OCI-LY7 (cell line): ENCODE measurements around the gene FAM120B. TPM values are rescaled to one million over a fixed set of nuclear protein-coding genes. Genes with fewer than 3 reads are reported as not detected.
A peak's percentile ranks its signal among the peaks of the same experiment; 100 is the strongest.

ENCODE experiments used
- BruUV-seq: library from RNA; stranded (reverse); fragments of 400-500 nt; replicated peaks from 2 replicates; lab custom pipeline; 2021; lab: Mats Ljungman, UMichigan
- CTCF ChIA-PET: fragments of 300-600 bp; sonication (Branson Sonifier 250); formaldehyde crosslinking; loops from one replicate; lab custom pipeline; 2022; ENCODE audit warnings: antibody characterized with exemption; ENCODE audit not compliant: unreplicated experiment; lab: Charles Lee
- POLR2A ChIA-PET: fragments of 300-600 bp; sonication (Branson Sonifier 250); formaldehyde crosslinking; loops from one replicate; lab custom pipeline; 2022; ENCODE audit warnings: antibody characterized with exemption; lab: Charles Lee
- DNase-seq: peaks from one replicate; pipeline ENCODE4 v3.0.0-alpha.2; 2015; ENCODE audit warnings: low spot score
- H2AFZ ChIP-seq: fragments of 200-600 bp; sonication (generic), shearing (Covaris generic); 2 replicates; pipeline ENCODE4 v1.6.1; 2014; ENCODE audit warnings: mild to moderate bottlenecking, antibody characterized with exemption, low read length, moderate library complexity
- H3K27ac ChIP-seq: fragments of 200-600 bp; sonication (generic); 2 replicates; pipeline ENCODE4 v1.5.1; 2014; ENCODE audit warnings: mixed run types, low read depth, mild to moderate bottlenecking, moderate library complexity, low read length, inconsistent platforms; ENCODE audit not compliant: poor library complexity, severe bottlenecking
- H3K36me3 ChIP-seq: fragments of 200-600 bp; sonication (generic); 2 replicates; pipeline ENCODE4 v1.6.1; 2014; ENCODE audit warnings: mild to moderate bottlenecking, antibody characterized with exemption, low read length, moderate library complexity, mixed read lengths; ENCODE audit not compliant: insufficient read depth
- H3K4me1 ChIP-seq: fragments of 200-600 bp; sonication (generic); 2 replicates; pipeline ENCODE4 v1.5.1; 2014; ENCODE audit warnings: mild to moderate bottlenecking, low read length; ENCODE audit not compliant: insufficient read depth, poor library complexity, severe bottlenecking
- H3K4me2 ChIP-seq: fragments of 200-600 bp; sonication (generic); 2 replicates; pipeline ENCODE4 v1.6.1; 2014; ENCODE audit warnings: mild to moderate bottlenecking, low read length
- H3K4me3 ChIP-seq: fragments of 200-600 bp; sonication (generic); 2 replicates; pipeline ENCODE4 v1.5.1; 2014; ENCODE audit warnings: mild to moderate bottlenecking, low read depth, low read length; ENCODE audit not compliant: poor library complexity, severe bottlenecking
- H3K79me2 ChIP-seq: fragments of 200-600 bp; sonication (generic); 2 replicates; pipeline ENCODE4 v1.6.1; 2016; ENCODE audit warnings: low read depth, mild to moderate bottlenecking, low read length, moderate library complexity, mixed read lengths; ENCODE audit not compliant: insufficient read depth
- H3K9me2 ChIP-seq: fragments of 200-600 bp; sonication (generic); 2 replicates; pipeline ENCODE4 v1.6.1; 2016; ENCODE audit warnings: mild to moderate bottlenecking, low read length, mixed read lengths; ENCODE audit not compliant: insufficient read depth
- H3K9me3 ChIP-seq: fragments of 200-600 bp; sonication (generic); 2 replicates; pipeline ENCODE4 v1.6.1; 2014; ENCODE audit warnings: mild to moderate bottlenecking, mixed run types, low read length, mixed read lengths
- H4K20me1 ChIP-seq: fragments of 200-600 bp; sonication (generic); 2 replicates; pipeline ENCODE4 v1.6.1; 2014; ENCODE audit warnings: mild to moderate bottlenecking, antibody characterized with exemption, low read length, moderate library complexity, mixed read lengths; ENCODE audit not compliant: insufficient read depth
- EZH2phosphoT487 ChIP-seq: fragments of 200-600 bp; sonication (generic); IDR thresholded peaks from 2 replicates; pipeline ENCODE4 v1.6.1; 2018; ENCODE audit warnings: low read depth, borderline replicate concordance, mild to moderate bottlenecking, mixed run types, antibody characterized with exemption, low read length, moderate library complexity, mixed read lengths
- intact Hi-C: fragments of 100-400 bp; cut with micrococcal nuclease; formaldehyde crosslinking; loops from one replicate; pipeline ENCODE4 v1.10.0; 2022; ENCODE audit not compliant: unreplicated experiment
- total RNA-seq, 2 experiments: library from RNA; depleted of rRNA in 1 of 2; stranded (reverse); fragments of >200 nt in 1 of 2; shearing (Covaris generic) in 1 of 2; gene quantifications; 2 replicates each; pipeline ENCODE4 v1.2.3, GENCODE V29; 2014 to 2022
- TF ChIP-seq, protein P1 (sequence below): fragments of 200-600 bp; sonication (generic); conservative IDR thresholded peaks from 2 replicates; pipeline ENCODE4 v1.5.1; 2014; ENCODE audit warnings: mild to moderate bottlenecking, antibody characterized with exemption, low read length, moderate library complexity, mixed read lengths

Gene FAM120B
- total RNA-seq, 2 experiments from 2014 or later = 12.8 to 32.9 TPM

DNA sequence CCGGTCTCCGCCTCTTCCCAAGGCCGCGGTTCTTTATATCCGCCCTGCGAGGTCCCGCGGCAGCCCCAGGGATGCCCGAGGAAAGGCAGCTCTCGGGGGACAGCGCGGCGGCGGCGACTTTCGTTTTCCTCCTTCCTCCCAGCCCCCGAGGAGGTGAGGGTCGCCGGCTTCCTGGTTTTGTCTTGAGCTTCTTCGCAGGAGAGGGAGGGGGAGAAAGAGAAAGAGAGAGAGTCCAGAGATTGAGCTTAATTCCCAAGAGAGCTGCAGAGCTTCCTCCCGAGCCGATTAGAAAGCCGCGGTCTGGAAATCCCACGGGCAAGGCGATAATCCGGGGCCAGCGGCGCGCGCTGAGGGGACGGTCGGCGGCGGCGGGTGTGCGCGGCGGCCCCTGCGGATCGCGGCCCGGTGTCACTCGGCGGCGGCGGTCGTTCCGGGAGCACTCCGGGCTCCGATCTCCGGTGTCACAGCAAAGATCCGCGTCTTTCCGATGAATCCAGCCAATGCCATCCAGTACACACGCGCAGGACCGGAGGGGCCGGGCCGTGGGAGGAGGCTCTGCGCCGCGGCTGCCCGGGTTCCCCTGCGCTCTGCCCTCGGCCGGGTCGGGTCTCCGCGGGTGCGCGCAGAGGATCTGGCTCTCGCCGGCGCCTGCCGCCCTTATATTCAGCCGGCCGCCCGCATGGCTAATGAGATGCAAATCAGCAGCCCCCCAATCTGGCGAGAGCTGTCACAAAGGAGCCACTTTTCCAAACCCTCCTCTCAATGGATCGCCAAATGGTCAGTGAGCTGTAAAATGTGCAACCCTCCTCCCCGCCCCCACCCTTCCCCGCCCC lies 16.0 kb upstream of the FAM120B start, which contains the start of gene DLL1:
Gene DLL1, minus strand, starts transcription at position 783 of the 833 bp plus-strand sequence. CDS start 939 bp downstream, outside the sequence.
- Histone ChIP-seq H3K27ac (no peak within 1 kb of the TSS), H3K79me2 (no peaks in the 10 kb centered on the region), H3K9me2 (no peaks in the 10 kb centered on the region), H4K20me1 (0 out of 2 replicates have a peak, but pooled peaks cover 5% of the 10 kb centered on the region), H3K4me2 (peak within 1 kb of the TSS; percentile 26; the same call in 1 of the 2 replicates), H3K4me1 (peaks cover under 1% of the 10 kb centered on the region), H3K36me3 (no peaks in the 10 kb centered on the region), H2AFZ (no peak within 1 kb of the TSS), H3K4me3 (no peak within 1 kb of the TSS), H3K9me3 (no peaks in the 10 kb centered on the region)
- DNase-seq = no peak
- CTCF ChIA-PET = interaction anchor here (0.7 kb wide), 1 partner anchor 459 kb away, joined by 4 read pairs; no protein-coding TSS in a partner anchor
- BruUV-seq = no TSS peak
- TF ChIP-seq, protein P1, sequence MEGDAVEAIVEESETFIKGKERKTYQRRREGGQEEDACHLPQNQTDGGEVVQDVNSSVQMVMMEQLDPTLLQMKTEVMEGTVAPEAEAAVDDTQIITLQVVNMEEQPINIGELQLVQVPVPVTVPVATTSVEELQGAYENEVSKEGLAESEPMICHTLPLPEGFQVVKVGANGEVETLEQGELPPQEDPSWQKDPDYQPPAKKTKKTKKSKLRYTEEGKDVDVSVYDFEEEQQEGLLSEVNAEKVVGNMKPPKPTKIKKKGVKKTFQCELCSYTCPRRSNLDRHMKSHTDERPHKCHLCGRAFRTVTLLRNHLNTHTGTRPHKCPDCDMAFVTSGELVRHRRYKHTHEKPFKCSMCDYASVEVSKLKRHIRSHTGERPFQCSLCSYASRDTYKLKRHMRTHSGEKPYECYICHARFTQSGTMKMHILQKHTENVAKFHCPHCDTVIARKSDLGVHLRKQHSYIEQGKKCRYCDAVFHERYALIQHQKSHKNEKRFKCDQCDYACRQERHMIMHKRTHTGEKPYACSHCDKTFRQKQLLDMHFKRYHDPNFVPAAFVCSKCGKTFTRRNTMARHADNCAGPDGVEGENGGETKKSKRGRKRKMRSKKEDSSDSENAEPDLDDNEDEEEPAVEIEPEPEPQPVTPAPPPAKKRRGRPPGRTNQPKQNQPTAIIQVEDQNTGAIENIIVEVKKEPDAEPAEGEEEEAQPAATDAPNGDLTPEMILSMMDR = no peak
- TF ChIP-seq EZH2phosphoT487 = 0 out of 2 replicates have a peak, but pooled peaks have one; percentile 26
- POLR2A ChIA-PET = no interaction called here
- intact Hi-C loops = loop anchor here (5.0 to 10.0 kb wide), 2 partner anchors 458 to 496 kb away; no protein-coding TSS in a partner anchor

DNA sequence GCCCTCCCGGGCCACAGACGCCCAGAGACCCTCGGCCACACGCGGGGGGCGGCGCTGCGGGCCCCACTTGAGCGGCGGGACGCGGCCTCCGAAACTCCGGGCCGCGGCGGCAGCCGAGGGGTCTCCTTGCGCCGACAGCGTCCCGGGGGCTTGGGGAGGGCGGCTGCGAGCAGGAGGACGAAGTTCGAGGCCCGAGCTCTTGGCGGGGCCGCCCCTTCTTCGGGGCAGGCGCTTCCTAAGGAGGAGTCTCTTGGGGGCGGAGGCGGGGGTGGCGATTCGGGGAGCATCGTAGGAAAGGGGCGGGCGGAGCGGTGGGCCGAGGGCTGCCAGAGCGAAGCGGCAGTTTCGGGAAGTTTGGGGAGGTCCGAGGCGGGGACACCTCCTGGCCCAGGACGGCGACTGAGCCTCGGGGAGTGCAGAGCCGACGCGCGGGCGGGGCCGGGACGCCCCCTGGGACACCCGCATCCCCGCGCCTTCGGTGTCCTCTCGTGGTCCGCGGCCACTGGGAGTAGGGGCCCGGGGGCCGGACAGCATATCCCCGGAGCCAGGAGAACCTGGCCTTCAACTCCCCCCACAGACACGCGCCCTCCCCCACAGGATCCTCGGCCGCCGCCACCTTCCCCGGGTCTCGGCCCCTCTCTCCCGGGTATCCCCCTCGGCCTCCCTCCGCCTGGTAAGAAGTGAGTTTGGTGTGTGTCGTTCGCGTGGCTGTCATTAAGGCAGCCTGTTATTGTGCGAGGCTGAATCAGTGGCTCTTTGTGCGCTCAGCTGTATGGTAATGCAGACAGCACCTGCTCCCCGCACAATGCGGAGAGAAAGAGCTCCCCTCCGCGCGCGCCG lies 15.1 kb upstream of the FAM120B start:
- intact Hi-C loops = loop anchor here (5.0 to 10.0 kb wide), 2 partner anchors 459 to 497 kb away; no protein-coding TSS in a partner anchor
- TF ChIP-seq EZH2phosphoT487 = peak; percentile 66; the same call in 1 of the 2 replicates
- TF ChIP-seq, protein P1 = 0 out of 2 replicates have a peak, but pooled peaks have one; percentile 21
- H3K36me3 ChIP-seq = no peaks in the 10 kb centered on the region
- H3K79me2 ChIP-seq = no peaks in the 10 kb centered on the region
- H2AFZ ChIP-seq = no peak overlapping the region
- H4K20me1 ChIP-seq = 0 out of 2 replicates have a peak, but pooled peaks cover 5% of the 10 kb centered on the region
- peak; percentile 23 for DNase-seq
- no peaks in the 10 kb centered on the region for H3K9me3 ChIP-seq
- H3K4me3 ChIP-seq = no peak overlapping the region
- no TSS peak for BruUV-seq
- ChIA-PET POLR2A (no interaction called here), CTCF (interaction anchor here (0.7 kb wide), 1 partner anchor 460 kb away, joined by 4 read pairs; no protein-coding TSS in a partner anchor)
- H3K4me2 ChIP-seq = peak overlapping the region; percentile 23; the same call in 1 of the 2 replicates
- H3K27ac ChIP-seq = no peak overlapping the region
- H3K9me2 ChIP-seq = no peaks in the 10 kb centered on the region
- H3K4me1 ChIP-seq = peaks cover 7% of the 10 kb centered on the region
